HG03159 (cell line): Measurements from ENCODE around the gene SCAMP1.
"Not testable (repeated sequence)": the region's sequence is repeated elsewhere in the genome, so short reads cannot be mapped to it uniquely, and the experiment has no call there.

Source experiments
- ATAC-seq: cut with Tn5 transposase; IDR thresholded peaks from one replicate; pipeline ENCODE4 v1.9.1; 2021; ENCODE audit warnings: mild to moderate bottlenecking, moderate library complexity; ENCODE audit not compliant: unreplicated experiment

SCAMP1 gene

DNA sequence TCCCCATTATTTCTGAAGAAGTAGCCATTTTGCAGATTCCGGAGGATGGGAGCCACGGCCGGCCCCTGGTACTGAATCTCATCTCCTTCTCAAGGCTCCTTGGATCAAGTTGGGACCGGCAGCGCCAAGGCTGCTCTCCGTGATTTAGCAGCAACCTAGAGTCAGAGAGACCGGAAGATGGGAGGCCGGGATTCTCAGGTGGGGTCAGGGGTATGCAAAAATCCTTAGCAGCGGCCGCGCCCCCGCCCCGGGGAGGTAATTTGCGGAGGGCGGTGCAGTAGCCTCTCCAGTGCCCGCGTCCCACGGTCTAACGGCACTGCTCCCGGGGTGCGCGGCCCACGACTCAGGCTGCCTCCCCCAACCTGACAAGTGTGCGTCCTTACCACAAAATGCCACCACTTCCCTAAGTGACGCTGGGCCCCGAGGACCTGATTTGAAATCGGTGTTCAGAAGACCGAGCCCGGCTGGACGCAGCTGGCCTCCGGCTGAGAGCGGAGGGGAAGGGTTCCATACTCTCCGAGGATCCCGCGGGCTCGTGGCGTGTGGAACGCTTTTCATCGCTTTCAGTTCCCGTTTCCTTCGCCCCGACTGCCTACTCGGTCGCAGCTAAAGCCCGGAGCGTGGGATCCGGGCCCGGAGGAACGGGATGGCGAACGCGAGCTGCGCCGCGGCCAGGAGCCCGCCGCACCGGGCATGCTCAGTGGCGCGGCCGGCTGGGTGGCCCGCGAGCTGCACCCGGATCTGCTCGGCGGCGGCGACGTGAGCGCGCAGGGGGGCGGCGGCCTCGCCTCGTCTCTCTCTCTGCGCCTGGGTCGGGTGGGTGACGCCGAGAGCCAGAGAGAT lies at the start of gene SCAMP1:
SCAMP1 (plus strand) TSS at position 787 of the 843 bp plus-strand sequence; CDS start at position 842, 55 bp downstream.
- ATAC-seq: peak; percentile 74

DNA sequence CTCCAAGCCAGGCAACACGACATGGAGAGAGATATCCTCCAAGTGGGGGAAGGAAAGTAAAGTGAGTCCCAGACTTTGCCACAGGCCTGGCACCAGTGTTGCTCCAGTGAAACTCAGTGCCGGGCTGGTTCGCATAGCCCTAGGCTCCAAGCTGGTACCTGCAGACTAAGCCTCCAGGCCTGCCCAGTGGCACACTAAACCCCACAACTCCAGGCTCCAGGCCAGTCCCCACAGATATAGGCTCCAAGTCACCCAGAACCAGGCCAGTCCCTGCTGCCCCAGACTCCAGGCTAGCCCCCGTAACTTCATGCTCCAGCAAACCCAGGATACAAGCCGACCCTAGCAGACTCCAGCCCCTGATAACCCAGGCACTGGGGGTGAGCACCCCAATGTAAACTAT lies 42.9 kb upstream of the SCAMP1 start:
- no peak for ATAC-seq

GRCh38 chr5:78318337-78318736 lies 42.1 kb upstream of the SCAMP1 start:
- ATAC-seq: no peak

DNA sequence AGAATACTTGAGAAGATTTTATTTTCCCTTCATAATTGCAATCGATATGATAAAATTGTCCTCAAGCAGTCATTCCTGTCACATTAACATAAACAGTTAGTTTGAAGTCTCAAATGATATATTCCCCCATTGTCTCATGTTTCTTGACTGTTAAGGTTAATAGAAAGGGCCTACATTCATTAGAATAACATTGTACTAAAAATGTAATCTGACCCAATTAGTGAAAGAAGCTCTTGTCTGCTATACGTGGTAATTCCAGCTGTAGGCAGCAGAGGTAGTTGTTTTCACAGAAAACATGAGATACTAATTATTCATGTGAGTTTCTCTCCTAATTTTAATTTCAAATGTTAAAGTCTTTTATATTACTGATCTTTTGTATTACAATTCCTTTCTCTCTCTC lies 40.0 kb upstream of the SCAMP1 start:
- no peak for ATAC-seq

- no peak for ATAC-seq
These were observed 37.2 kb upstream of the SCAMP1 start for GRCh38 chr5:78323241-78323640.

DNA sequence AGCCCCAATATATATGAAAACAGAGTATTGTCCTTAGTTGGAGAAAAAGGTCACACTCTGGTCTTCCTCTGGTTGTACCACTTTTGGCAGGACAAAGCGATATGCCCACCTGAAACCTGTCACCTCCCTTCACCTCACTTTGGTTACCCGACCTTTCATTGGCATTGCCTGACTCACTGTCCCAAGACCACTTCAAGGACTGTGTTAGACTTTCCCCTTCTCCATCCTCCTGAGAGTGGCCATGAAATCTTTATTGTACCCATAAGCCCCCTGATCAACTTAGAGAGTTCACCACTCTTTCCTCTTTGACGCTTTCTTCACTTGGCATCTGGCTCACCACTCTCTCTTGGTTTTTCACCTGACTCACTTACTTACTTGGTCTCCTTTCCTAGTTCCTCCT lies 33.5 kb upstream of the SCAMP1 start:
- ATAC-seq: no peak

DNA sequence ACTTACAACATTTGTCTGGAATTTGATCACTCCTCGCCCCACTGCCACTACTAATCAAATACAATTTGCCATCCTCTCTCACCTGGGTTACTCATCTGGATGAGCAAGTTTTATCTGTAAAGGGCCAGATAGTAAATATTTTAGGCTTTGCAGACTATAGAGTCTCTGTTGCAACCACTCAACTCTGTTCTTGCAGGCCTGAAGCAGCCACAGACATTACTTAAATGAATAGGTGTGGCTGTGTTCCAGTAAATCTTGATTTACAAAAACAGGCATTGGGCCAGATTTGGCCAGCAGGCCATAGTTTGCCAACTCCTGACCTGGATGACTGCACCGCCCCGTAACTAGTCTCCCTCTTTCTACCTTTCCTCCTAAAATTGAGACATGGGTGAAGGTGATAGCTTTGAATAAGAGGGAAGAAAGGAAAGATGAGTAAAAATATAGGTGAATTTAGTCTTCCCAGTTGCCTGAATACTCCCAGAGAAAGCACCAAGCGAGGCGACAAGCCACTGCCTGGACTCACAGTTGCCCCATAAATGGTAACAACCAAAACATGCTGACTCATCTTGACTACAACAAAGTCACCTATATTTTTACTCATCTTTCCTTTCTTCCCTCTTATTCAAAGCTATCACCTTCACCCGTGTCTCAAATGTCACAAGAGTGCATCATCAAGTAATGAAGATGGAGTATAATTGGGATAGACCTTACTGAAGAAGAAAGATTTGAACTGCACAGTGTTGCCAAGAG lies 32.5 kb upstream of the SCAMP1 start:
- no peak for ATAC-seq

GRCh38 chr5:78328585-78329173 lies 31.7 kb upstream of the SCAMP1 start:
- no peak for ATAC-seq

DNA sequence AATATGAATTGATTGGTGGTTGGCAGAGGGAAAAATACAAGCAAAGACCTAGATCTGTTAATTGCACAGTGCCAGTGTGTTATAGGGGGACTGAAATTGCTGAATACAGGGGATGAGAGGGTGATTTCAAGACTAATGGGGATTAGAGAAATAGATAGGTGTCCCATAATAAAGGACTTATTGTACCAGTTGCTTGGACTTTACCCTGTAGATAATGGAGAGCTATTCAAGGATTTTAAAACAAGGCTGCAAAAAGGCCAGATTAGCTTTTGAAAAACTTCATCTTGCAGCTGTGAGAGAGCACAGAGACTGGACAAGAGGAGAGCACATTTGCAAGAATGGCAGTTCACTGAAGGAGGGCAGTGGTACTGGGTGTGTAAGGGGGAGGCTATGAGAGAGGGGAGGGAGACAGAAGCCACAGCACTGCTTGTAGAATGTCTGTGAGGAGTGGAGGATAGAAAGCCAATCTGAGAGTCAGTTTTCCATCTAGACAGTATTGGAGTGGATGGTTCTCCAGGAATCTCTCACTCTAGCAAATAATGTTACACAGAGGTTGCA lies 28.8 kb upstream of the SCAMP1 start:
- ATAC-seq: no peak

DNA sequence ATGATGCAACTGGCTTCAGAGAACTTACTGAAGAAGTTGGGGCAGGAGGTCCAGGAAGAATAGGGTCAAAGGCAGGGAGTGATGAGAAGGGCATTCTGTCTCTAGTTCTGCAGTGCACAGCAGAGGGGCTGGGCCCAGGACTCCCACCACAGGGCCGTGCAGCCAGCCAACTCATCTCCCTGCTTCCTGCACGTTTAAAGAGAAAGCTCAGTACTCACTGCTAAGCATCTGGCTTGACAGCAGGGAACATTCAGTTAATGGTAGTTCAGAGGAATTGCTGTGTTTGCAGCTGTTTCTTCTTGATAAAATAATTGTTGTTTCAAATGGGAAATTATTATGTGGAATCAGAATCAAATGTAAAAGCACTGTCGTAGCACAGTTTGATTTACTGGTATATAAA lies 25.6 kb upstream of the SCAMP1 start:
- ATAC-seq: no peak

DNA sequence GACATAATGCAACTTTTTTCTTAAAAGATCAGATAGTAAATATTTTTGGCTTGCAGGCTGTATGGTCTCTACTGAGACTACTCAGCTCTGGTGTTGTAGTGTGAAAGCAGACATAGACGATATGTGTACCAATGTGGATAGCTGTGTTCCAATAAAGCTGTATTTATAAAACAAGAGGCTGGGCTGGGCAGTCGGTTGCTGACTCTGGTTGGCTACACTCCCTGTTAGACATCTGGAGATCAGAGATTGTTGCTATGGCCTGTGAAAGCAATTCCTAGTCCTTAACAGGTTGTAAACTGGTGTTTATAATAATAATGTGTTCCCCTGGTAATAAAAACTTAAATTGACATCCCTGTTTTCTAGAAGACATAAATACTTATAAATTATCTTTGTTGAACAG lies 24.4 kb upstream of the SCAMP1 start:
- no peak for ATAC-seq

DNA sequence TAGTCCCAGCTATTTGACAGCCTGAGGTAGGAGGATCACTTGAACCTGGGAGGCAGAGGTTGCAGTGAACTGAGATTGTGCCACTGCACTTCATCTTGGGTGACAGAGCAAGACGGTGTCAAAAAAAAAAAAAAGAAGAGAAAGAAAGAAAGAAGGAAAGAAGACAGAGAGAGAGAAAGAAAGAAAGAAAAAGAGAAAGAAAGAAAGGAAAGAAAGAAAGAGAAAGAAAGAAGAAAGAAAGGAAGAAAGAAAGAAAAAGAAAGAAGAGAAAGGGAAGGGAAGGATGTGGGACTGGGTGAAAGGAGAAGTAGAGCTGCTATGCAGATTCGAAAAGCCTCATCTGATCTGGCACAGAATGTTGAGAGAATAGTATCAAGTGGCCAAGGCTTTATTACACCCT lies 23.7 kb upstream of the SCAMP1 start:
- no peak for ATAC-seq

DNA sequence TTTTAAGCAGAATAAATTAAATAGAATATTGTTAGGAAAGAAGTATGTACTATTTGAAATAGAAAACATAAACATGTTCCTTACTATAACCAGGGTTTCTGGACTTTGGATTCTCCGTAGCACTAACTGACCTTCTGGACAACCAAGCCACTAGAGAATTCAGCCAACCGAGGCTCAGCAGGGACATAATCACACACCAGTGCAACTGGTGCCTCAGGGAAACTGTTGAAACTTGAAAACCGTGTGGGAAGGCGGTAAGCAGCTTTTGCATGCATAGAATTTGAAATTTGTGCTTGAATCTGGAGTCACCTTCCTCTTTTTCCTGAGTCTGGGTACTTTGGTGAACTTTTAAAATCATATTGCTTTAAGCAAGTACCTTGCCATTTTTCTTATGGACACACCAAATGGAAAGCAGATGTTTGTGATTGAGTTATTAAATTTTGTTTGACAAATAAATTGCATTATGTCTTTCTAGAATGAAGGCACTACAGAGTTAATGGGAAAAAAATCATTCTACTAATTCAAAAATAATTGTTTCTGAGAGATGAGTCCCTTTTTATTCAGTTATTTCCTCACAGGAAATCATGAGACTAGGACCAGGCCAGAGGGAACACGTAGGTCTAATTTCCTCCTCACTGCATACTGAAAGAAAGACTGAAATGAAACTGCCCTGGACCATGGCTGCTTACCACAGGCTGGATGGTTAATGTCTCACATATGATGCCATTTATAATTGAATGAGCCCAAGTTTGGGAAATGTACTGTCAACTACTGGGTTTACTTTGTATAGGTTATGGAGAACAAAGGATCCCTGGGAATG lies 20.6 kb upstream of the SCAMP1 start:
- no peak for ATAC-seq

- no peak for ATAC-seq
These were observed 19.0 kb upstream of the SCAMP1 start for GRCh38 chr5:78341440-78341839.

DNA sequence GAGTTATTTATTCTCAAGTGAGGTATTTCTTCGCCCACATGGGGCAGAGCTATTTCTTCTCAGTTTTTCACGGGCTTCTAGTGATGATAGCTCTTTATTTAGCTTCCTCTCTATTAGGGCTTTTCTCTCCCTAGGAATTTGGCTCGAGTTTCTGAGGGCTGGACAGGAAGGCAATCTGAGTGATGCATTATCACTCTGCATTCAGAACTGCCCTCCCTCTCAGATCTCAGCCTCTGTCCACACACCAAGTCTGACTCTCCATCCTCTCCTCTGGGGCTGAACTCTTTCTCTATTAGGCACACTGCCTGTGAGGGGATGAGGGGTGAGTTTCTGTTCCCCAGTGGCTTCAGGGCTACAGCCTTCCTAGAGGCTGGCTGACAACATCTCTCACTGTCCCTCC lies 14.9 kb upstream of the SCAMP1 start:
- ATAC-seq: no peak

- ATAC-seq: no peak
These were observed 6.9 kb upstream of the SCAMP1 start for GRCh38 chr5:78353520-78353919.

DNA sequence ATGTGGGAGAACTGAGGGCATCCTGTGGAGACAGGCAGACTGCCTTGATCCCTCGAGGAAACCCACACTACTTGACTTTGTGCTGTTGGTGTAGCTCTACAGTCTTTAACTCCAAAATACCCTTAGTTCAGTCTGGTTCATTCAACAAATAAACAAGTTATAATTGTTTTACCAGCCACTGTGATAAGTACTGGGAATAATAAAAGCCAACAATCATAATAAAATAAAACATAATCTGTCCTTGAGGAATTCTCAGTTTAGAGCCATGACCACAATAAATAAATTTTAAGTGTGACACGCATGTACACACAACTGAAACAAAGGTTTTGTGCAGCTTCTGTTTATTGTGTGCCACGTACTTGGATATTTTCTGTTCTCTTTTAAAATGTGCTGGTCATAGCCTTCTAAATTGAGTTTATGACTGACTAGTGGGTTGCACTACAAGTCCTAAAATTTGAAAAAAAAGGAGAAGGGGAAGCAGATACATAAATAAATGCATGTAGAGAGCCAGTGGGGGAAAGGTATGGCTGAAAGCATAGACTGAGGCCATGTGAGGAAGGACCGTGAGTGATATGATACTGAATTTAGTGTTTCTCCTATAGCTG lies 6.2 kb upstream of the SCAMP1 start:
- no peak for ATAC-seq

DNA sequence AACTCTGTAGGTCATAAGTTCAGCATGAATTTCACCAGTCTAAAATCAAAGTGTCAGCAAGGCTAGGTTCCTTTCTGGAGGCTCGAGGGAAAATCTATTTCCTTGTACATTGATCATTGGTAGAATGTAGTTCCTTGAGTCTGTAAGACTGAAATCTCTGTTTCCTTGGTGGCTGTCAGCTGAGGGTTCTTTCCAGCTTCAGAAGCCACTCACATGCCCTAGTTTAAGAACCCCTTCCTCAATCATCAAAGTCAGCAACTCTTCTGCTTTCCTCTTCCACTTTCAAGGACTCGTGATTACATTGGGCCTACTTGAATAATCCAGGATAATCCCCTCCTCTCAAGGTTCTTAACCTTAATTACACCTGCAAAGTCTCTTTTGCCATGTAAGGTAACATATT lies 4.9 kb upstream of the SCAMP1 start:
- ATAC-seq: no peak

DNA sequence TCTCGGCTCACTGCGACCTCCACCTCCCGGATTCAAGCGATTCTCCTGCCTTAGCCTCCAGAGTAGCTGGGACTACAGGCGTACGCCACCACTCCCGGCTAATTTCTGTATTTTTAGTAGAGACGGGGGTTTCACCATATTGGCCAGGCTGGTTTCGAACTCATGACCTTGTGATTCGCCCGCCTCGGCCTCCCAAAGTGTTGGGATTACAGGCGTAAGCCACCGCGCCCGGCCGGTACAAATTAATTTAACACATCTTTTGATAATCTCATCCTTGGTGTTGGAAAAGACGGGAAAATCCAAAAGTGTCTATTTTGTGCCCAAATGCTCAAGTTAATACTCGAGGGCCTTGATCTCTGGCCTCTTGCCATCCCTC lies 974 bp upstream of the SCAMP1 start:
- ATAC-seq: not testable (repeated sequence)

GRCh38 chr5:78360674-78360923 lies 182 bp downstream of the SCAMP1 start:
- ATAC-seq: no peak
